Upper lobe of right lung (tissue), 1 donor: Measurements from ENCODE around the gene MTCL1. TPM values are rescaled to one million over a fixed set of nuclear protein-coding genes. Genes with fewer than 3 reads are reported as not detected.

Experiments used
- ATAC-seq: fragments of 200-7000 bp; cut with Tn5 transposase; one replicate; pipeline ENCODE4 v1.9.1; 2020; ENCODE audit warnings: mild to moderate bottlenecking, moderate library complexity
- DNase-seq: peaks from one replicate; pipeline ENCODE4 v3.0.0-alpha.2; 2020
- H3K27ac ChIP-seq: fragments of 200-600 bp; one replicate; pipeline ENCODE4 v1.8.0; 2022
- H3K27me3 ChIP-seq: fragments of 200-600 bp; one replicate; pipeline ENCODE4 v1.8.0; 2022; ENCODE audit warnings: mild to moderate bottlenecking
- H3K36me3 ChIP-seq: fragments of 200-600 bp; one replicate; pipeline ENCODE4 v1.8.0; 2022
- H3K4me1 ChIP-seq: fragments of 200-600 bp; one replicate; pipeline ENCODE4 v1.8.0; 2022
- H3K4me3 ChIP-seq: fragments of 200-600 bp; one replicate; pipeline ENCODE4 v1.8.0; 2022; ENCODE audit warnings: mild to moderate bottlenecking
- H3K9me3 ChIP-seq: fragments of 200-600 bp; one replicate; pipeline ENCODE4 v1.8.0; 2022
- CTCF ChIP-seq: fragments of 200-600 bp; IDR thresholded peaks from one replicate; pipeline ENCODE4 v1.8.0; 2022; ENCODE audit warnings: antibody characterized with exemption
- intact Hi-C: fragments of 100-400 bp; cut with DNase I; formaldehyde crosslinking; loops from one replicate; pipeline ENCODE4 v1.11.0; 2022
- total RNA-seq: library from RNA; stranded (reverse); fragmentation: NEBNext Ultra II Directional; extraction: Animal tissue kit (Norgen Biotek cat#: 25700); gene quantifications from one replicate; pipeline ENCODE4 v1.2.1, GENCODE V29; 2021
- donor health status: DM: no; HTN: yes; CAD: no; lungs with severe emphysema.

Gene MTCL1
- total RNA-seq, 1 donor from 2014 or later, result 10.1 TPM

DNA sequence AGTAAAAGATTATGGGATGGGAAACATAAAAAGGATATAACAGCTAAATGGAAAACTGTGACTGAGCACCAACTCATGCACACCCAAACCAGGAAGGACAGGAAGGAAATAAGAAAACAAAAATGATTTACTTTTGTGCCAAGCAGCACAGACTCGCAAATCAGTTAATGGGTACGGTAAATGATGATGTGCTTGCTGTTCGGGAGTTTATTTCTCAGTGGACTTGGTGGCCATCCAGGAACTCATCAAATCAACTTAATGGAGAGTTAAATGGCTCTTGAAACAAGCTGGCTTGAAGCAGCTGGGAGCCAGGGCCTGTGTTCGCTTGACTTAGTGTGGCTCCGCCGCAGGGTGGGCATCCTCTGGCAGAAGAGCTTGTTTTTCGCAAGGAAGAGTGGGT is 36.2 kb downstream of the MTCL1 start:
- intact Hi-C loops, result no loop called here
- Histone ChIP-seq H3K36me3 (no peaks in the 10 kb centered on the region), H3K4me3 (no peak overlapping the region), H3K27me3 (no peaks in the 10 kb centered on the region), H3K4me1 (no peaks in the 10 kb centered on the region), H3K27ac (no peak overlapping the region), H3K9me3 (no peaks in the 10 kb centered on the region)
- DNase-seq (no peak), ATAC-seq (no peak)
- TF ChIP-seq CTCF, result no peak

- no peak overlapping the region for H3K4me3 ChIP-seq
- H3K9me3 ChIP-seq, result no peaks in the 10 kb centered on the region
- H3K27me3 ChIP-seq, result no peaks in the 10 kb centered on the region
- intact Hi-C loops, result no loop called here
- no peak overlapping the region for H3K27ac ChIP-seq
- TF ChIP-seq CTCF, result no peak
- ATAC-seq, result no peak
- no peak for DNase-seq
- no peaks in the 10 kb centered on the region for H3K36me3 ChIP-seq
- no peaks in the 10 kb centered on the region for H3K4me1 ChIP-seq
Observed at GRCh38 chr18:8742387-8743361, 37.3 kb downstream of the MTCL1 start.

DNA sequence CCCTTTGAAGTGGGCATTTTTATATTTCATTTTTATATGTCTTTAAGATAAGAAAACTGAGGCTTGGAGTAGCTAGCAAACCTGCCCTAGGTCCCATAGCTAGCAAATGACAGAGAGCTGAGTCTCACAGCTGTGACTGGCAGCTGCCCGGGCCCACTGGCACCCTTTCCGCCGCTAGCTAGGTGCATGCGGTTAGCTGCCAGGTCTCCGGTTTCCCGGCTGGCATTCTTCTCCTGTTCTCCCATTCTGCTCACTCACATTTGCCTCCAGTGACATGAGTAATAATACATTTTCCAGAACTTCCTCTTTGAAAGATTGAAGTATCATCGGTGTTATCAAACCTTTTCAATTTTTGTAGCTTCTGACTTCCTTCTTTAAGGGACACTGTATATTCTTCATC is 38.7 kb downstream of the MTCL1 start:
- DNase-seq, result no peak

GRCh38 chr18:8744656-8745055 is 39.3 kb downstream of the MTCL1 start:
- Histone ChIP-seq H3K9me3 (no peaks in the 10 kb centered on the region), H3K4me3 (no peak overlapping the region), H3K4me1 (no peaks in the 10 kb centered on the region), H3K27me3 (no peaks in the 10 kb centered on the region), H3K27ac (no peak overlapping the region), H3K36me3 (no peaks in the 10 kb centered on the region)
- ATAC-seq (no peak), DNase-seq (no peak)
- no peak for TF ChIP-seq CTCF
- intact Hi-C loops, result no loop called here

More for the DNA sequence above, 38.7 kb downstream of the MTCL1 start:
- Histone ChIP-seq H3K4me1 (no peaks in the 10 kb centered on the region), H3K36me3 (no peaks in the 10 kb centered on the region), H3K4me3 (no peak overlapping the region), H3K27ac (no peak overlapping the region), H3K27me3 (no peaks in the 10 kb centered on the region), H3K9me3 (no peaks in the 10 kb centered on the region)
- ATAC-seq, result no peak
- no peak for TF ChIP-seq CTCF
- intact Hi-C loops, result no loop called here

GRCh38 chr18:8745355-8746014 is 40.1 kb downstream of the MTCL1 start:
- Histone ChIP-seq H3K27me3 (no peaks in the 10 kb centered on the region), H3K4me3 (no peak overlapping the region), H3K9me3 (no peaks in the 10 kb centered on the region), H3K4me1 (no peaks in the 10 kb centered on the region), H3K27ac (no peak overlapping the region), H3K36me3 (no peaks in the 10 kb centered on the region)
- TF ChIP-seq CTCF, result no peak
- ATAC-seq (no peak), DNase-seq (no peak)
- intact Hi-C loops, result no loop called here
